NT2/D1 (cell line): Measurements from ENCODE around the gene KRT3.

Experiments
- DNase-seq: peaks from one replicate; pipeline ENCODE4 v3.0.0-alpha.2; 2011; ENCODE audit warnings: low read depth, low spot score
- H3K27me3 ChIP-seq: 2 replicates; pipeline ENCODE4 v1.6.0; 2011; ENCODE audit warnings: mild to moderate bottlenecking; ENCODE audit not compliant: insufficient read length, insufficient read depth
- H3K36me3 ChIP-seq: 2 replicates; pipeline ENCODE4 v1.6.1; 2011; ENCODE audit warnings: mild to moderate bottlenecking, low read length, mixed read lengths; ENCODE audit not compliant: insufficient read depth, insufficient read length
- H3K4me1 ChIP-seq: 2 replicates; pipeline ENCODE4 v1.5.1; 2011; ENCODE audit not compliant: insufficient read depth, insufficient read length
- H3K4me3 ChIP-seq: 2 replicates; pipeline ENCODE4 v1.5.1; 2011; ENCODE audit warnings: low read depth; ENCODE audit not compliant: insufficient read length
- H3K9ac ChIP-seq: 2 replicates; pipeline ENCODE4 v1.6.0; 2011; ENCODE audit warnings: low read depth; ENCODE audit not compliant: insufficient read length
- H3K9me3 ChIP-seq: 2 replicates; pipeline ENCODE4 v1.5.1; 2011; ENCODE audit warnings: mild to moderate bottlenecking, low read length; ENCODE audit not compliant: insufficient read depth
- SUZ12 ChIP-seq: IDR thresholded peaks from 2 replicates; pipeline ENCODE4 v1.6.1; 2011; ENCODE audit not compliant: insufficient read length, insufficient read depth; ENCODE audit errors: extremely low read depth
- YY1 ChIP-seq: IDR thresholded peaks from 2 replicates; pipeline ENCODE4 v1.6.1; 2011; ENCODE audit not compliant: insufficient read length, insufficient read depth
- ZNF274 ChIP-seq: IDR thresholded peaks from 2 replicates; pipeline ENCODE4 v1.6.1; 2011; ENCODE audit warnings: mild to moderate bottlenecking, low read depth, low read length

The KRT3 gene

GRCh38 chr12:52820521-52820920 is 24.6 kb upstream of the KRT3 start:
- peaks cover 5% of the 10 kb centered on the region for H3K4me1 ChIP-seq
- no peak overlapping the region for H3K4me3 ChIP-seq
- no peak for DNase-seq
- H3K27me3 ChIP-seq = no peaks in the 10 kb centered on the region
- no peak for TF ChIP-seq ZNF274
- no peak for TF ChIP-seq YY1
- no peak for TF ChIP-seq SUZ12
- no peak overlapping the region for H3K9ac ChIP-seq
- no peaks in the 10 kb centered on the region for H3K9me3 ChIP-seq
- H3K36me3 ChIP-seq = no peaks in the 10 kb centered on the region

GRCh38 chr12:52819731-52820510 is 24.0 kb upstream of the KRT3 start:
- TF ChIP-seq SUZ12 = no peak
- no peak for TF ChIP-seq YY1
- no peak for TF ChIP-seq ZNF274
- H3K9me3 ChIP-seq = no peaks in the 10 kb centered on the region
- H3K36me3 ChIP-seq = no peaks in the 10 kb centered on the region
- H3K9ac ChIP-seq = no peak overlapping the region
- H3K4me3 ChIP-seq = no peak overlapping the region
- DNase-seq = no peak
- peaks cover 5% of the 10 kb centered on the region for H3K4me1 ChIP-seq
- H3K27me3 ChIP-seq = no peaks in the 10 kb centered on the region

GRCh38 chr12:52818887-52819420 is 23.0 kb upstream of the KRT3 start:
- Histone ChIP-seq H3K27me3 (no peaks in the 10 kb centered on the region), H3K9ac (no peak overlapping the region), H3K4me1 (peaks cover 5% of the 10 kb centered on the region), H3K4me3 (no peak overlapping the region), H3K36me3 (no peaks in the 10 kb centered on the region), H3K9me3 (no peaks in the 10 kb centered on the region)
- TF ChIP-seq ZNF274 (no peak), SUZ12 (no peak), YY1 (no peak)
- DNase-seq = no peak

GRCh38 chr12:52818388-52818787 is 22.5 kb upstream of the KRT3 start:
- H3K36me3 ChIP-seq = no peaks in the 10 kb centered on the region
- no peaks in the 10 kb centered on the region for H3K9me3 ChIP-seq
- DNase-seq = no peak
- H3K4me1 ChIP-seq = peaks cover 5% of the 10 kb centered on the region
- H3K27me3 ChIP-seq = no peaks in the 10 kb centered on the region
- no peak overlapping the region for H3K4me3 ChIP-seq
- TF ChIP-seq SUZ12 (no peak), ZNF274 (no peak), YY1 (no peak)
- no peak overlapping the region for H3K9ac ChIP-seq

- H3K36me3 ChIP-seq = no peaks in the 10 kb centered on the region
- no peak overlapping the region for H3K9ac ChIP-seq
- H3K4me3 ChIP-seq = no peak overlapping the region
- no peaks in the 10 kb centered on the region for H3K27me3 ChIP-seq
- no peak for TF ChIP-seq YY1
- no peak for TF ChIP-seq ZNF274
- no peak for TF ChIP-seq SUZ12
- no peaks in the 10 kb centered on the region for H3K9me3 ChIP-seq
- peaks cover 5% of the 10 kb centered on the region for H3K4me1 ChIP-seq
- no peak for DNase-seq
These were observed 21.9 kb upstream of the KRT3 start for GRCh38 chr12:52817699-52818238.

GRCh38 chr12:52817003-52817698 is 21.2 kb upstream of the KRT3 start:
- Histone ChIP-seq H3K9me3 (no peaks in the 10 kb centered on the region), H3K4me1 (peaks cover 5% of the 10 kb centered on the region), H3K27me3 (no peaks in the 10 kb centered on the region), H3K4me3 (no peak overlapping the region), H3K36me3 (no peaks in the 10 kb centered on the region), H3K9ac (no peak overlapping the region)
- DNase-seq = no peak
- TF ChIP-seq ZNF274 (no peak), SUZ12 (no peak), YY1 (no peak)
